Endothelial cell of umbilical vein (primary cell): Measurements from ENCODE around the gene OSBPL10. TPM values are rescaled to one million over a fixed set of nuclear protein-coding genes. Genes with fewer than 3 reads are reported as not detected.
A peak's percentile ranks its signal among the peaks of the same experiment; 100 is the strongest.

ENCODE experiments used
- BruUV-seq: library from RNA; stranded (reverse); fragments of 400-500 nt; replicated peaks from 2 replicates; lab custom pipeline; 2021; lab: Mats Ljungman, UMichigan
- CTCF ChIA-PET: fragments of 300-600, 350-600 bp; sonication (Branson Sonifier 250); formaldehyde crosslinking; loops from one replicate; lab custom pipeline; 2021; ENCODE audit warnings: antibody characterized with exemption, inconsistent platforms; lab: Charles Lee
- POLR2A ChIA-PET: fragments of 300-600, 350-600 bp; sonication (Branson Sonifier 250); formaldehyde crosslinking; loops from one replicate; lab custom pipeline; 2021; ENCODE audit warnings: antibody characterized with exemption, inconsistent platforms; lab: Charles Lee
- DNase-seq: peaks from one replicate; pipeline ENCODE4 v3.0.0-alpha.2; 2011; ENCODE audit warnings: low read depth, low spot score
- FAIRE-seq: peaks from 2 replicates; lab custom pipeline; 2011; peaks lifted over from hg19 to GRCh38; lab: Jason Lieb, UNC
- H2AFZ ChIP-seq: 2 replicates; pipeline ENCODE4 v1.6.0; 2012; ENCODE audit warnings: low read depth, low read length, control low read depth, inconsistent platforms
- H3K27ac ChIP-seq: 2 replicates; pipeline ENCODE4 v1.5.1; 2011; ENCODE audit warnings: low read depth, mild to moderate bottlenecking, control low read depth, low read length, moderate library complexity; ENCODE audit not compliant: insufficient read depth
- H3K27me3 ChIP-seq, 2 experiments: 2 replicates each; pipeline versions ENCODE4 v1.6.0 to v1.6.1; 2011; ENCODE audit warnings: low read length in 2 of 2, mixed read lengths in 1 of 2; ENCODE audit not compliant: control insufficient read depth in 2 of 2, insufficient read depth in 2 of 2
- H3K36me3 ChIP-seq, 2 experiments: 2 replicates in 1 of 2; 3 replicates in 1 of 2; pipeline ENCODE4 v1.5.1; 2011; ENCODE audit warnings: low read length in 2 of 2, mild to moderate bottlenecking in 1 of 2, moderate library complexity in 1 of 2; ENCODE audit not compliant: control insufficient read depth in 2 of 2, insufficient read depth in 2 of 2; ENCODE audit errors: extremely low read depth in 1 of 2
- H3K4me1 ChIP-seq: 3 replicates; pipeline ENCODE4 v1.5.1; 2011; ENCODE audit warnings: mild to moderate bottlenecking, low read length; ENCODE audit not compliant: control insufficient read depth, insufficient read depth; ENCODE audit errors: extremely low read depth
- H3K4me2 ChIP-seq: 2 replicates; pipeline ENCODE4 v1.6.1; 2011; ENCODE audit warnings: low read length, control low read depth, mixed read lengths; ENCODE audit not compliant: insufficient read depth
- H3K4me3 ChIP-seq, 3 experiments: fragments of 200-600 bp in 1 of 3; sonication (generic), shearing (Covaris generic) in 1 of 3; replicated peaks in 1 of 3; 2 replicates each; pipeline ENCODE4 v1.5.1; 2011 to 2016; ENCODE audit warnings: control low read depth in 3 of 3, low read length in 3 of 3, mild to moderate bottlenecking in 2 of 3, inconsistent platforms in 1 of 3, low read depth in 1 of 3, moderate library complexity in 1 of 3; ENCODE audit not compliant: insufficient read depth in 1 of 3
- H3K79me2 ChIP-seq: 2 replicates; pipeline ENCODE4 v1.6.0; 2012; ENCODE audit warnings: low read length, inconsistent platforms; ENCODE audit not compliant: control insufficient read depth, insufficient read depth
- H3K9ac ChIP-seq: replicated peaks from 2 replicates; pipeline ENCODE3; 2011; ENCODE audit warnings: low read length, control low read depth; ENCODE audit not compliant: insufficient read depth; ENCODE audit errors: extremely low read depth
- H3K9me1 ChIP-seq: replicated peaks from 3 replicates; pipeline ENCODE4 v1.6.0; 2011; ENCODE audit warnings: mild to moderate bottlenecking, low read length; ENCODE audit not compliant: control insufficient read depth, insufficient read depth; ENCODE audit errors: extremely low read depth
- H3K9me3 ChIP-seq: replicated peaks from 2 replicates; pipeline ENCODE4 v1.5.1; 2012; ENCODE audit warnings: low read length, inconsistent platforms; ENCODE audit not compliant: control insufficient read depth, insufficient read depth
- H4K20me1 ChIP-seq: replicated peaks from 2 replicates; pipeline ENCODE3; 2011; ENCODE audit warnings: mild to moderate bottlenecking, low read length; ENCODE audit not compliant: control insufficient read depth, insufficient read depth; ENCODE audit errors: extremely low read depth
- EZH2 ChIP-seq: IDR thresholded peaks from 2 replicates; pipeline ENCODE4 v1.6.1; 2012; ENCODE audit warnings: borderline replicate concordance, low read depth, mild to moderate bottlenecking, moderate library complexity, low read length, inconsistent platforms; ENCODE audit not compliant: severe bottlenecking
- FOS ChIP-seq: IDR thresholded peaks from 2 replicates; pipeline ENCODE4 v1.6.1; 2011; ENCODE audit warnings: mild to moderate bottlenecking, low read length, moderate library complexity, borderline replicate concordance; ENCODE audit not compliant: insufficient read depth
- JUN ChIP-seq: IDR thresholded peaks from 2 replicates; pipeline ENCODE4 v1.6.1; 2011; ENCODE audit warnings: borderline replicate concordance, low read depth; ENCODE audit not compliant: insufficient read length, insufficient read depth
- MAX ChIP-seq: IDR thresholded peaks from 2 replicates; pipeline ENCODE4 v1.6.1; 2011; ENCODE audit not compliant: insufficient read depth, insufficient read length
- MYC ChIP-seq: IDR thresholded peaks from one replicate; pipeline ENCODE4 v1.6.1; 2011; ENCODE audit warnings: mild to moderate bottlenecking, low read depth, low read length
- POLR2AphosphoS5 ChIP-seq: IDR thresholded peaks from 2 replicates; pipeline ENCODE4 v1.6.1; 2012; ENCODE audit warnings: low read depth, mild to moderate bottlenecking, control low read depth, low read length, moderate library complexity; ENCODE audit not compliant: insufficient read depth
- dilution Hi-C: fragments of 300-500 bp; cut with MboI; formaldehyde crosslinking; loops from one replicate; pipeline ENCODE4 v1.15.0; 2019; ENCODE audit warnings: low sequenced_read_pairs; ENCODE audit not compliant: extremely low pct_ligation_motif_present
- intact Hi-C: fragments of 100-400 bp; cut with micrococcal nuclease; formaldehyde crosslinking; loops from one replicate; pipeline ENCODE4 v1.10.0; 2022
- polyA plus RNA-seq, 4 experiments: library from polyadenylated mRNA; depleted of rRNA in 3 of 4; stranded (reverse) in 3 of 4; unstranded in 1 of 4; fragments of >200 nt; gene quantifications; 2 replicates each; pipeline versions ENCODE4 v1.2.1 to v1.2.3, GENCODE V29; 2011 to 2012; ENCODE audit warnings: missing spikeins in 1 of 4
- total RNA-seq: library from RNA; stranded (reverse); gene quantifications from 2 replicates; pipeline ENCODE4 v1.2.3, GENCODE V29; 2021
- TF ChIP-seq, protein P1 (sequence below), 2 donors: IDR thresholded peaks; 1 replicate in 1 of 2; 2 replicates in 1 of 2; pipeline ENCODE4 v1.5.1; 2011; ENCODE audit warnings: low read length in 2 of 2, mild to moderate bottlenecking in 2 of 2, moderate library complexity in 2 of 2, control low read depth in 1 of 2, inconsistent platforms in 1 of 2, low read depth in 1 of 2; ENCODE audit not compliant: insufficient read depth in 1 of 2; ENCODE audit errors: extremely low read depth in 1 of 2

OSBPL10 gene
- total and polyA plus RNA-seq, 2 donors (not counting 3 experiments of a cell fraction or from before 2014, with no cell fraction given): 10.8 to 47.6 TPM

DNA sequence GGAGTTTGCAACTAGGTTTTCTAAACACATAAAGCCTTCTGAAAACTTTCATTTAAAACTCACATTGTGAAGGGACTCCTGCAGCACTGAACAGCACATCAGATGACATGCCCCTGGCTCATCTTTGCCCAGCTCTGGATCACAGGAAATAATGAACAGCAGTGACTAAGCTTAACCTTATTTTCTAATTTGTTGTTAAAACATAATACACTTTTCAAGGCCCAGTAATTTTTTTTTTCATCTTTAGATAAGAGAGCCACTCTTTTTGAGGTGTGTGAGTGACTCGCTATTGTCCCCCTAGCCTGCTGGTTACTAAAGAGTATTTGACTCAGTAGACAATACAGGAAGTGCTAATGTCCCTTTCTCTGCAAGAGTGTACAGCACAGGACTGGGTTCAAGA lies 204.0 kb downstream of the OSBPL10 start:
- Histone ChIP-seq H3K9ac (no peak overlapping the region), H4K20me1 (no peaks in the 10 kb centered on the region), H3K4me2 (no peak overlapping the region), H3K79me2 (no peaks in the 10 kb centered on the region), H3K27me3 (no peaks in the 10 kb centered on the region), H3K4me3 (no peak overlapping the region), H3K9me3 (no peaks in the 10 kb centered on the region), H3K4me1 (no peaks in the 10 kb centered on the region), H3K27ac (no peak overlapping the region), H2AFZ (no peak overlapping the region), H3K9me1 (no peaks in the 10 kb centered on the region), H3K36me3 (no peaks in the 10 kb centered on the region)
- DNase-seq (no peak), FAIRE-seq (no peak)
- intact Hi-C loops: no loop called here
- dilution Hi-C loops: no loop called here
- TF ChIP-seq MYC: no peak
- TF ChIP-seq, protein P1, sequence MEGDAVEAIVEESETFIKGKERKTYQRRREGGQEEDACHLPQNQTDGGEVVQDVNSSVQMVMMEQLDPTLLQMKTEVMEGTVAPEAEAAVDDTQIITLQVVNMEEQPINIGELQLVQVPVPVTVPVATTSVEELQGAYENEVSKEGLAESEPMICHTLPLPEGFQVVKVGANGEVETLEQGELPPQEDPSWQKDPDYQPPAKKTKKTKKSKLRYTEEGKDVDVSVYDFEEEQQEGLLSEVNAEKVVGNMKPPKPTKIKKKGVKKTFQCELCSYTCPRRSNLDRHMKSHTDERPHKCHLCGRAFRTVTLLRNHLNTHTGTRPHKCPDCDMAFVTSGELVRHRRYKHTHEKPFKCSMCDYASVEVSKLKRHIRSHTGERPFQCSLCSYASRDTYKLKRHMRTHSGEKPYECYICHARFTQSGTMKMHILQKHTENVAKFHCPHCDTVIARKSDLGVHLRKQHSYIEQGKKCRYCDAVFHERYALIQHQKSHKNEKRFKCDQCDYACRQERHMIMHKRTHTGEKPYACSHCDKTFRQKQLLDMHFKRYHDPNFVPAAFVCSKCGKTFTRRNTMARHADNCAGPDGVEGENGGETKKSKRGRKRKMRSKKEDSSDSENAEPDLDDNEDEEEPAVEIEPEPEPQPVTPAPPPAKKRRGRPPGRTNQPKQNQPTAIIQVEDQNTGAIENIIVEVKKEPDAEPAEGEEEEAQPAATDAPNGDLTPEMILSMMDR (IDR thresholded peaks at IDR 0.05; ENCODE audit: extremely low read depth in 1 of 2, insufficient read depth in 1 of 2, low read depth in 1 of 2, low read length in 2 of 2): no peak
- TF ChIP-seq MAX: no peak
- no peak for TF ChIP-seq EZH2
- TF ChIP-seq JUN: no peak
- no peak for TF ChIP-seq POLR2AphosphoS5
- peak; percentile 31 for TF ChIP-seq FOS
- ChIA-PET POLR2A (no interaction called here), CTCF (interaction anchor here (0.8 to 1.4 kb wide), 2 partner anchors 8 to 240 kb away, joined by 3 read pairs; no protein-coding TSS in a partner anchor)
- no TSS peak for BruUV-seq
